ENCODE measurements around the gene DAZL. TPM values are rescaled to one million over a fixed set of nuclear protein-coding genes. Genes with fewer than 3 reads are reported as not detected.
"Not testable (repeated sequence)": the region's sequence is repeated elsewhere in the genome, so short reads cannot be mapped to it uniquely, and the experiment has no call there.

DAZL gene, protein sequence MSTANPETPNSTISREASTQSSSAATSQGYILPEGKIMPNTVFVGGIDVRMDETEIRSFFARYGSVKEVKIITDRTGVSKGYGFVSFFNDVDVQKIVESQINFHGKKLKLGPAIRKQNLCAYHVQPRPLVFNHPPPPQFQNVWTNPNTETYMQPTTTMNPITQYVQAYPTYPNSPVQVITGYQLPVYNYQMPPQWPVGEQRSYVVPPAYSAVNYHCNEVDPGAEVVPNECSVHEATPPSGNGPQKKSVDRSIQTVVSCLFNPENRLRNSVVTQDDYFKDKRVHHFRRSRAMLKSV
- total RNA-seq = 0.10 TPM in 2 replicates

DNA sequence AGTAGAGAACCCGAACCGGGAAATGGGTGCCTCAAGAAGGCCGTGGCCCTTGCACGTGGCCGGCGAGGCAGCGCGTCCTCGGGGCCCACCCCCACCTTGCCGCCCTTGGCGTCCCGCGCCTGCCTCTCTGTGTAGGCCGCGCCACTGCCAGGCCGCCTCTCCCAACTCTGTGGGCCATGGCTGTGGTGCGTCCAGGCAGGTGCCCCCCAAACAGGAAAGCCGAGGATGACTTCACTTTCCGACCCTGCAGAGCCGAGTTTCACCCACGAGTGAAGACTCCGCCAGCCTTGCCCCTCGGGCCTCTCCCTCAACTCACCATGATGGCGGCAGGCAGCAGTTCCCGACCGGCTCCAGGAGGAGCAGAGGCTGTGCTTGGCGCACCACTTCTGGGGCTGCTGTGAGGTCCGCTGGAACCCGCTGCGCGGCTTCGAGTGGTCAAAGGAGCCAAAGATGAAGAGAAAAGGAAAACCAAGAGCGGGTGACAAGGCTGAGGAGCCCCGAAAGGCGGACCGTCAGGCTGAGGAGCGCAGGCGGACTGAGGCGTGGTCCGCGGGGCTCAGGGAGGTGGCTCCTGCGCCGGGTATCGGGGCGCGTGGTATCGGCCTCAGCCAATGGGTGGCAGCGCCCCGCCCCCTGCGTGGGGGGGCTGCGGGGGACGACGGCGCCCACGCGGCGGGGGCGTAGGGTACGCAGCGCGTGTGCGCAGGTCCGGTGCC, at the start of gene DAZL:
DAZL (minus strand) TSS at position 537 of the 716 bp plus-strand sequence; CDS start at position 319, 218 bp downstream.
- H3K4me1 Mint-ChIP-seq (ENCODE audit: low read depth) = peaks cover 10% of the 10 kb centered on the region
- no peak within 1 kb of the TSS for H3K4me3 Mint-ChIP-seq
- no peaks in the 10 kb centered on the region for H3K9me3 Mint-ChIP-seq
- H3K27ac Mint-ChIP-seq = no peak within 1 kb of the TSS
- intact Hi-C loops (cut with micrococcal nuclease) = no loop called here
- H3K36me3 Mint-ChIP-seq (ENCODE audit: low read depth) = no peaks in the 10 kb centered on the region
- no peak for DNase-seq (ENCODE audit: low spot score)
- peaks cover 23% of the 10 kb centered on the region for H3K27me3 Mint-ChIP-seq (ENCODE audit: insufficient read depth)

DNA sequence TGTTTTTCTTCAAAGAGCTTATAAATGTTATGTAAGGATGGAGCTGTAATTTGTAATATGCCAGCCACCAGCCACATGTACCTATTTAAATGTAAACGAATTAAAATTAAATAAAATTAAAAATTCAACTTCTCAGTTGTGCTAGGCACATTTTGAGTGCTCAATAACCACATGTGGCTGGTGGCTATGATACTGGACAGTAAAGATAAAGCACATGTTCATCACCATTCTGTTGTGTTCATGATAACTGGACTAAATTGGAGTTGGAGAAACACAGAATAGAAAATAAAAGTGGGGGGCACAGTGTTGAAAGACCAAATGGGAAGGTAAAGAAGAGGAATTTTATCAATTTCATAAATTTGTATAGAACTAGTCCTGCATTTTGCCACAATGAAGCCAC, 49.8 kb upstream of the DAZL start:
- no peak overlapping the region for H3K4me3 Mint-ChIP-seq
- DNase-seq (ENCODE audit: low spot score) = no peak
- intact Hi-C loops (cut with micrococcal nuclease) = no loop called here
- H3K27me3 Mint-ChIP-seq (ENCODE audit: insufficient read depth) = peaks cover 10% of the 10 kb centered on the region
- no peaks in the 10 kb centered on the region for H3K36me3 Mint-ChIP-seq (ENCODE audit: low read depth)
- no peak overlapping the region for H3K27ac Mint-ChIP-seq
- no peaks in the 10 kb centered on the region for H3K9me3 Mint-ChIP-seq
- no peaks in the 10 kb centered on the region for H3K4me1 Mint-ChIP-seq (ENCODE audit: low read depth)

DNA sequence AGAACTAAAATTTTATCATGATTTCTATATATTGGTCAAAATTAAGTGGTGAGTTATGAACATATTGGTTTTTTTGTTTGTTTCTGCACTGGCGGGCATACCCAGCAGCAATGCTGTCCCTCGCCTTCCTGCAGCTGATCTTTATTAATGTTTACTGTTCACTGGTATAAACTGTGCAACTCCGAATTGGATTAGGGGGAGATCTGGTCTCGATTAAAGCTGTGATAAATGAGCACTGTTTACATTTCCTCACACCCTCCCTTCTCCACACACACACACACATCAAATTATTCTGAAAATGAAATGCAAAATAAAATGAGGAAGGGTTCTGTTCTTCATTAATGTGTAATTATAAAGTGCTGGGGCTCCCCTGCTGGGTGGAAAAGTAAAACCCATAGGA, 48.5 kb upstream of the DAZL start:
- Mint-ChIP-seq H3K4me1 (ENCODE audit: low read depth) (no peaks in the 10 kb centered on the region), H3K4me3 (no peak overlapping the region), H3K36me3 (ENCODE audit: low read depth) (no peaks in the 10 kb centered on the region), H3K27ac (no peak overlapping the region), H3K9me3 (no peaks in the 10 kb centered on the region), H3K27me3 (ENCODE audit: insufficient read depth) (peaks cover 8% of the 10 kb centered on the region)
- intact Hi-C loops (cut with micrococcal nuclease) = no loop called here
- no peak for DNase-seq (ENCODE audit: low spot score)

DNA sequence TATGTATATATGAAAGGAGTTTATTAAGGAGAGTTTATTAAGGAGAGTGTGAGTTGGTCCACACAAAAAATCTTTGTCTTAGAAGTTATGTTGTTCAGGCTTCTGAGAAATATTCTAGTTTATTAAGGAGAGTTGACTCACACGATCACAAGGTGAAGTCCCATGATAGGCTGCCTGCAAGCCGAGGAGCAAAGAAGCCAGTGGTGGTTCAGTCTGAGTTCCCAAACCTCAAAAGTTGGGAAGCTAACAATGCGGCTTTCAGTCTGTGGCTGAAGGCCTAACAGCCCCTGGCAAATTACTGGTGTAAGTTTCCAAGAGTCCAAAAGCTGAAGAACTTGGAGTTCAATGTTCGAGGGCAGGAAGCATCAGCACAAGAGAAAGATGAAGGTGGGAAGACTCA, 42.4 kb upstream of the DAZL start:
- Mint-ChIP-seq H3K27ac (no peak overlapping the region), H3K4me1 (ENCODE audit: low read depth) (no peaks in the 10 kb centered on the region), H3K9me3 (no peaks in the 10 kb centered on the region), H3K4me3 (no peak overlapping the region), H3K27me3 (ENCODE audit: insufficient read depth) (peaks cover 4% of the 10 kb centered on the region), H3K36me3 (ENCODE audit: low read depth) (no peaks in the 10 kb centered on the region)
- no peak for DNase-seq (ENCODE audit: low spot score)
- intact Hi-C loops (cut with micrococcal nuclease) = no loop called here

DNA sequence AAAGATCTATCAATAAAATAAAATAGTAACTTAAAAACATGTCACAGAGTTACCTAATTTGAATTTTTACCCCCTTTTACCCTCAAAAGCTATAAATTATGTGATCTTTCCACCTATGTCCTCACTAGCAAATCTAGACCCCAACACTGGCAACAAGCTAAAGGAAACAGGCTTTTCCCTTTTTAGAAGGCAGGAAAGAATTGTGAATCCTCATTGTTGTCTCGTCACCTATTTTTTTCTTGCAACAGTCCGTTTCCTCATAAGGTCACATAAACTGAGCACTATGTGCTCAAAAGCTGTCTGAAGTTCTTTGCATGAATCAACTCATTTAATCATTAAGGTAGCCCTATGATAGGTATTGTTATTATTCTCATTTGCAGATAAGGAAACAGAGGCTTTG, 34.6 kb upstream of the DAZL start:
- no peak for DNase-seq (ENCODE audit: low spot score)
- Mint-ChIP-seq H3K9me3 (no peaks in the 10 kb centered on the region), H3K27me3 (ENCODE audit: insufficient read depth) (peaks cover 13% of the 10 kb centered on the region), H3K27ac (no peak overlapping the region), H3K4me3 (no peak overlapping the region), H3K4me1 (ENCODE audit: low read depth) (no peaks in the 10 kb centered on the region), H3K36me3 (ENCODE audit: low read depth) (no peaks in the 10 kb centered on the region)
- intact Hi-C loops (cut with micrococcal nuclease) = no loop called here

DNA sequence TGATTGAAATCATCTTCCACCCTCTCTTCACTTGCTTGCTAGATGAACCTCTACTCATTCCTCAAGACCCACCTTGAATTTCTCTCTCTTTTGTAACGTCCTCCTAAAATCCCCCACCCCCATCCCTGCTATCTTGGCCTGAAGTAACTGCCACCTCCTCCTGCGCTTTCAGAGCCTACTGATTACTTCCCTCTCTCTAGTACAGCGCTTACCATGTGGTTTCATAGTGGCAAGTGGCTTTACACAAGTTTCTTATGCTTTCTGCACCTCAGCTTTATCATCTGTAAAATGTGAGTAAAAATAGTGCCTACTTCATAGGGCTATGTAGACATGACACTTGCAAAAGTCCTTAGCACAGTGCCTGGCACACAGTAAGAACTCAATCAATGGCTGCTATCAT, 28.7 kb upstream of the DAZL start:
- no peak overlapping the region for H3K27ac Mint-ChIP-seq
- no peaks in the 10 kb centered on the region for H3K36me3 Mint-ChIP-seq (ENCODE audit: low read depth)
- H3K4me3 Mint-ChIP-seq = no peak overlapping the region
- intact Hi-C loops (cut with micrococcal nuclease) = no loop called here
- H3K9me3 Mint-ChIP-seq = no peaks in the 10 kb centered on the region
- H3K4me1 Mint-ChIP-seq (ENCODE audit: low read depth) = no peaks in the 10 kb centered on the region
- no peak for DNase-seq (ENCODE audit: low spot score)
- H3K27me3 Mint-ChIP-seq (ENCODE audit: insufficient read depth) = peaks cover 13% of the 10 kb centered on the region

DNA sequence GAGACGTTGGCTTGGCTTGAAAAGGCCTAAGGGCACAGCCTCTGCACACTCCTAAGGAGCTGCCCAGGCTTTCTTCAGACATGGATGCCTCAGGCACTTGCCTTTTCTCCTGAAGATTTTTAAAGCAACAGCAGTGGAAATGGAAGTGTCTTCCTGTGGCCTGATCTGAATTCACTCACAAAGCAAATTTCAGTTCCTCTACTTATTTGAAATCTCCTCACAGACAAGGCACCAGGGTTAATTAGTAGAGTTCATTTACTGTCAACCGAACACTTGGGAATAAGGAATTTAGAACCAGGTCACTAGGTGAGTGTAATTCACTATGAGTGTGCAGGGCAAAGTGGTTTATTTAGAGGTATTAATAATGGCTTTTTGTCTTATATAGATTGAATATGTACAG, 27.2 kb upstream of the DAZL start:
- Mint-ChIP-seq H3K4me3 (no peak overlapping the region), H3K9me3 (no peaks in the 10 kb centered on the region), H3K27me3 (ENCODE audit: insufficient read depth) (peaks cover 18% of the 10 kb centered on the region), H3K36me3 (ENCODE audit: low read depth) (no peaks in the 10 kb centered on the region), H3K27ac (no peak overlapping the region), H3K4me1 (ENCODE audit: low read depth) (no peaks in the 10 kb centered on the region)
- DNase-seq (ENCODE audit: low spot score) = no peak
- intact Hi-C loops (cut with micrococcal nuclease) = no loop called here

DNA sequence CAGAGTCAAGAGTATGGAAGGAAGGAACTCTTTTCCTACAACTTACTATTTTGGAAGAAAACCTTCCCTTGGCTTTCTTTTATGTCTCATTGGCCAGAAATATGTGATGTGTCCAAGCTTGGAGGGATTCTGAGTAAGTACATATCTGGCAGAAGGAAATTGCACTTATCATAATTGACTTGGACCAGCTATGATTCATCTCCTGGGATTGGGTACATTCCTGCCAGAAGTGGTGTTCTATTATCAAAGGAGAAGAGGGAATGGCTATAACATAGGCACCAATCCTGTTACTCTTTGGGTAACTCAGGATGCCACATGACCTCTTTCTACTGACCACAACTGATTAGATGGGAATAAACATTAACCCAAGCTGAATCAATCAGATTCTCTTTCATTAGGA, 13.5 kb upstream of the DAZL start:
- Mint-ChIP-seq H3K27ac (no peak overlapping the region), H3K27me3 (ENCODE audit: insufficient read depth) (peaks cover 5% of the 10 kb centered on the region), H3K4me3 (no peak overlapping the region), H3K9me3 (peaks cover 6% of the 10 kb centered on the region), H3K4me1 (ENCODE audit: low read depth) (no peaks in the 10 kb centered on the region), H3K36me3 (ENCODE audit: low read depth) (no peaks in the 10 kb centered on the region)
- no peak for DNase-seq (ENCODE audit: low spot score)
- intact Hi-C loops (cut with micrococcal nuclease) = no loop called here

DNA sequence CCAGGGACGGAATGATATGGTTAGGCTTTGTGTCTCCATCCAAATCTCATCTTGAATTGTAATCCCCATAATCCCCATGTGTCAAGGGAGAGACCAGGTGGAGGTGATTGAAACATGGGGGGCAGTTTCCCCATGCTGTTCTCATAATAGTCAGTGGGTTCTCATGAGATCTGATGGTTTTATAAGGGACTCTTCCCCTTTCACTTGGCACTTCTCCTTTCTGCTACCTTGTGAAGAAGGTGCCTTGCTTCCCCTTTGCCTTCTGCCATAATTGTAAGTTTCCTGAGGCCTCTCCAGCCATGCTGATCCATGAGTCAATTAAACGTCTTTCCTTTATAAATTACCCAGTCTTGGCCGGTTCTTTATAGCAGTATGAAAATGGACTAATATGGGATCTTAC, 11.9 kb upstream of the DAZL start:
- DNase-seq (ENCODE audit: low spot score); intact Hi-C loops (cut with micrococcal nuclease); H3K27ac Mint-ChIP-seq; H3K4me3 Mint-ChIP-seq; H3K27me3 Mint-ChIP-seq (ENCODE audit: insufficient read depth); H3K4me1 Mint-ChIP-seq (ENCODE audit: low read depth); H3K9me3 Mint-ChIP-seq; H3K36me3 Mint-ChIP-seq (ENCODE audit: low read depth): not testable (repeated sequence)

DNA sequence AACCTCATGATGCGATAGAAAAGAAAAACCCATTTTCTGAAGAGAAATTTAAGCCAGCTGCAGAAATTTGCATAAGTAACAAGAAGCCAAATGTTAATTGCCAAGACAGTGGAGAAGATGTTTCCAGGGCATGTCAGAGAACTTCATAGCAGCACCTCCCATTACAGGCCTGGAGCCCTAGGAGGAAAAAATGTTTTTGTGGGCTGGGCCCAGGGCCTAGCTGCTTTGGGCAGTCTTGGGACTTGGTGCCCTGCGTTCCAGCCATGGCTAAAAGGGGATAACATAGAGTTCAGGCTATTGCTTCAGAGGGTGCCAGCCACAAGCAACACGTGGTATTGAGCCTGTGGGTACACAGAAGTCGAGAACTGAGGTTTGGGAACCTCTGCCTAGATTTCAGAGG, 10.9 kb upstream of the DAZL start:
- Mint-ChIP-seq H3K4me3 (no peak overlapping the region), H3K27ac (no peak overlapping the region), H3K9me3 (peaks cover 6% of the 10 kb centered on the region), H3K36me3 (ENCODE audit: low read depth) (no peaks in the 10 kb centered on the region), H3K27me3 (ENCODE audit: insufficient read depth) (peaks cover 13% of the 10 kb centered on the region), H3K4me1 (ENCODE audit: low read depth) (no peaks in the 10 kb centered on the region)
- DNase-seq (ENCODE audit: low spot score) = no peak
- intact Hi-C loops (cut with micrococcal nuclease) = no loop called here

DNA sequence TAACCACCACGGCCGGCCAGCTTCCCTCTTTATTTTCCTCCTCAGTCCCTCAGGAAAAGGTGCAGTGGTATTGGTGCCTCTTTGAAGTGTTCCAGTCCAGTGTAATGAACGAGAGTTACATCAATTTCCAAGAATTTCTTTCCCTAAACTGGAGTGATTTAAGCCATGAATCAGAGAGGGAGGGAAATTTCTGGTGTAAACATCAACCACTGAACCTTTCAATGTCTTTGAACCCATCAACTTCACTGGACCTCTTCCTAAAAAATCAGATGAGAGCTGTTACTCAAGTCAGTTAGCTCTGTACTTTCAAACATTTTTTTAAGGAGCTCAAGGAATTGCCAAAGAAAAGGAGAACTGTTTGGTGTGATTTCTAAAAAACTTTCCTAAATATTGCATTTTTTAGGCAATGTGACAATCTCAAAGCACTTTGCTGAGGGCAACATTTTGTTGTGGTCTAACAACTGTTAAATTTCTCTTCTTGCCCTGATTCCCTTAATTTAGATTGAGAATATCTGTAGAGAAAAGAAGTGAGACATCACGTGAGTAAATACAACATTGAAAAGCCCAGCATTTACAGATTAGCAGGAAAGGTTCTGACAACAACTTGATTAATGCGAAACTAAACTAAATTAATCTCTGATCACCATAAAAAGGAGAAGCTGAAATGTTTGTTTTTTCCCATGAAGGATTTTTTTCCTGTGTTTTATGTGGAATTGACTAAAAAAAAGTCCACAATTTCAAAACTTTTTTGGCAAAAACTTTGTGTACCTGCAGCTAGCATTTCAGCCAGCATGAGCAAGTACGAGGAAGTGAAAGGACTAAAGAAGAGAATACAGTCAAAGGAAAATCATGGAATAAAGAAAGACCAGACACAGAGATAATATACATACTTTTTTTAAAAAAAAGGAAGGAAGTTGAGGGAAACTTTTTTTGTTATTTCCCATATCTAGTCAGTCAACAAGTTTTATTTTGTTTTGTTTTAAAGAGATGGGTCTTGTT, 9.1 kb upstream of the DAZL start:
- no peak for DNase-seq (ENCODE audit: low spot score)
- Mint-ChIP-seq H3K9me3 (peaks cover 6% of the 10 kb centered on the region), H3K4me1 (ENCODE audit: low read depth) (no peaks in the 10 kb centered on the region), H3K36me3 (ENCODE audit: low read depth) (no peaks in the 10 kb centered on the region), H3K27me3 (ENCODE audit: insufficient read depth) (peaks cover 21% of the 10 kb centered on the region), H3K27ac (no peak overlapping the region), H3K4me3 (no peak overlapping the region)
- intact Hi-C loops (cut with micrococcal nuclease) = no loop called here

DNA sequence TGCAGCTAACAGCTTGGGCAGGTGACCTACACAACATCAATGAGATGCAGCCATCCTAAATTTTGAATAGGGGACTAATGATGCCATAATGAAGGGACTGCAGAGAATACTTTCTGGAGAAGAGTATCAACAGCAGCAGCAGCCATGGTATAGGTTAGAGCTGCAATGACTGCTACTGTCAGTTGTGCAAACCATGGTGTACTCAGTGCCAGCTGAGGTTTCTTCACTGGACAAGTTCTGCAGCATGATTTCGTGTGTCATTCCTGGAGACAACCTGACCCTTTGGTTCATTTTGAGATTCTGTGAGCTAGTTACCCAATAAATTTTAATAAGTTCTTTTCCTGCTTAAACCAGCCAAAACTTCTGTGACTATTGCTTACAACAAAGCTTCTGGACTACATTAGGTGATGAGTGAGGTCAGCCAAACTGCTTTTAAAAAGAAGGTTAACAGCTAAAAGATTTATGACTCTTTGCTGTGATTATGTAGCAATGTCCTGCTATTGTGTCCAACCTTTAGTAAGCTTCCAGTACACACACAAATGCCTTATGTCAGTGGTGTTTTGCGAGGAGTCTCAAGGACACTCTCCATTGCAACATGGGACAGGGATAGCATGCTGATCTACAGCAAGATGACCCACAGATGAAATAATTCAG, 4.8 kb upstream of the DAZL start:
- H3K27me3 Mint-ChIP-seq (ENCODE audit: insufficient read depth) = peaks cover 27% of the 10 kb centered on the region
- no peak for DNase-seq (ENCODE audit: low spot score)
- H3K4me3 Mint-ChIP-seq = no peak overlapping the region
- H3K36me3 Mint-ChIP-seq (ENCODE audit: low read depth) = no peaks in the 10 kb centered on the region
- H3K9me3 Mint-ChIP-seq = no peaks in the 10 kb centered on the region
- peaks cover 5% of the 10 kb centered on the region for H3K4me1 Mint-ChIP-seq (ENCODE audit: low read depth)
- intact Hi-C loops (cut with micrococcal nuclease) = no loop called here
- no peak overlapping the region for H3K27ac Mint-ChIP-seq
